Stimulated activated CD8-positive, alpha-beta memory T cell treated with anti-CD3 and anti-CD28 coated beads, Interleukin-4, amount 100 ng/mL, for 4 hours (primary cell): ENCODE results near the gene SHLD2.
"Not testable (repeated sequence)": the region's sequence is repeated elsewhere in the genome, so short reads cannot be mapped to it uniquely, and the experiment has no call there.

Source experiments
- DNase-seq, 2 donors: peaks; one replicate each; pipeline ENCODE4 v3.0.0-alpha.2; 2020; ENCODE audit warnings: low read depth in 2 of 2, low spot score in 1 of 2

Gene SHLD2, protein sequence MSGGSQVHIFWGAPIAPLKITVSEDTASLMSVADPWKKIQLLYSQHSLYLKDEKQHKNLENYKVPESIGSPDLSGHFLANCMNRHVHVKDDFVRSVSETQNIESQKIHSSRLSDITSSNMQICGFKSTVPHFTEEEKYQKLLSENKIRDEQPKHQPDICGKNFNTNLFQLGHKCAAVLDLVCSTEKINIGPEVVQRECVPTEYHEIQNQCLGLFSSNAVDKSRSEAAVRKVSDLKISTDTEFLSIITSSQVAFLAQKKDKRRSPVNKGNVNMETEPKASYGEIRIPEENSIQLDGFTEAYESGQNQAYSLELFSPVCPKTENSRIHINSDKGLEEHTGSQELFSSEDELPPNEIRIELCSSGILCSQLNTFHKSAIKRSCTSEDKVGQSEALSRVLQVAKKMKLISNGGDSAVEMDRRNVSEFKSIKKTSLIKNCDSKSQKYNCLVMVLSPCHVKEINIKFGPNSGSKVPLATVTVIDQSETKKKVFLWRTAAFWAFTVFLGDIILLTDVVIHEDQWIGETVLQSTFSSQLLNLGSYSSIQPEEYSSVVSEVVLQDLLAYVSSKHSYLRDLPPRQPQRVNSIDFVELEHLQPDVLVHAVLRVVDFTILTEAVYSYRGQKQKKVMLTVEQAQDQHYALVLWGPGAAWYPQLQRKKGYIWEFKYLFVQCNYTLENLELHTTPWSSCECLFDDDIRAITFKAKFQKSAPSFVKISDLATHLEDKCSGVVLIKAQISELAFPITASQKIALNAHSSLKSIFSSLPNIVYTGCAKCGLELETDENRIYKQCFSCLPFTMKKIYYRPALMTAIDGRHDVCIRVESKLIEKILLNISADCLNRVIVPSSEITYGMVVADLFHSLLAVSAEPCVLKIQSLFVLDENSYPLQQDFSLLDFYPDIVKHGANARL

DNA sequence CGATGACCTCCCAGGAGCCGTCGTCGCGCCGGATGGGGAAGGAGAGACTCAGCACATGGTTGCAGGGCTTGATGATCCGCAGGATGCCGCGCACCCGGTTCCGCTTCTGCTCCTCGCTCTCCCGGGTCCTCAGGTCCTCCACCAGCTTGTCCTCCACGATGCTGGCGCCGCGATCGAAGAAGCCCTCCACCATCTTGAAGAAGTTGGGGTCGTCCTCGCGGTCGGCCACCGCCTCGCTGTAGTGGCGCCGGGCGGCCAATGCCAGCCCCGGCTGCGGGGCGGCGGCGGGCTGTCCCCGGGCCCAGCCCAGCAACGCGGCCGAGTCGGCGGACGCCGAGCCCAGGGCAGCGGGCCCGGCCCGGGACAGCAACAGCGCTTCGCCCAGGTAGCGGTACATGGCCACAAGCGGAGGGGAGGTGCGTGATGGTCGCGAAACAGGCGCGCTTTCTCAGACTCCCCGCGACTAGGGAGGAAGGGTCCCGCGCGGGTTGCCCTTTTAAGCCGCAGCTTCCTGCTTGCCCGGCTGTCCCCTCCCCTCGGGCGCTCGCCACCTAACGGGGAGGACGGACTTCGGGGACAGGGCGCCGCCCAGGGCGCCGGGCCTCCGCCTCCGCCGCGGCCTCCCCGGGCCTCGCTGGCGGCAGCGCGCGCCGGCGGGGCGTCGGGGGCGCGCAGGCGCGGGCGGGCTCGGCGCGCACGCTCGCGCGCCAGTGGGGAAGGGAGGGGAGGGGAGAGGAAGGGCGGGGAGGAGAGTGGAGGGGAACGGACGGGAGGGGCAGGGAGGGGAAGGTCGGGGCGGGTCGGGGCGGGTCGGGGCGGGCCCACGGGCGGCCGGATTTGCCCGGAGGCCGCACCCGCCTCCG, at the start of gene SHLD2, which contains the start of gene GLUD1:
Gene SHLD2, plus strand, starts transcription at position 834 of the 863 bp plus-strand sequence. CDS start 56,149 bp downstream, outside the sequence.
Gene GLUD1, minus strand, starts transcription at position 471 of the 863 bp plus-strand sequence. Its CDS starts 74 bp downstream, at position 397.
- peak; percentile 59 to 79 for DNase-seq

DNA sequence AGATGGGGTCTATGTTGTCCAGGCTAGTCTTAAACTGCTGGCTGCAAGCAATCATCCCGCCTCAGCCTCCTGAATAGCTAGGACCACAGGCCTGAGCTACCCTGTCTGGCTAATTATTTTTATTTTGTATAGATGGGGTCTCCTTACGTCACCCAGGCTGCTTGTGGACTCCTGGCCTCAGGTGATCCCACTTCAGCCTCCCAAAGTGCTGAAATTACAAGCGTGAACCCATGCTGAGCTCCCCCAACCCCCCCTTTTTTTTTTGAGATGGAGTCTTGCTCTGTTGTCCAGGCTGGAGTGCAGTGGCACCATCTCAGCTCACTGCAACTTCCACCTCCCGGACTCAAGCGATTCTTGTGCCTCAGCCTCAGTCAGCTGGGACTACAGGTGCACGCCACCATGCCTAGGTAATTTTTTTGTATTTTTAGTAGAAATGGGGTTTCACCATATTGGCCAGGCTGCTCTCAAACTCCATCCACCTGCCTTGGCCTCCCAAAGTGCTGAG, 49.5 kb upstream of the SHLD2 start:
- no peak for DNase-seq

DNA sequence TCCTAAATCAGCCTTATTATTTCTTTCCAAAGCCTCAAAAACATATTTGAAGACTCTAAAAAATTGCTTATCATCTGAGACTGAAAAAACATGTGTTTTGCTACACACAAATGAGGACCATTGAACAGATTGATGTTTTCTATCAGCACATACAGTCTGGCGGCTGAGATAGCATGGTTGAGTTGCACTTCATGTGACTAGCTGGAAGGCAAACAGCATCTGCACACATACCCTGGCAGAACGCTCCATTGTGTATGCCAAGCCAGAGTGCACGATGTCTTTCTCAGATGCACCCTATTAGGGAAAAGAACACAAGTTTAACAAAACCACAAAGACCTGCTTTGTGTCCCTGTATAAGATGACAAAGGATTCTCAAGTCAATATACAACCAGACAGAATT, 41.9 kb upstream of the SHLD2 start:
- DNase-seq = no peak

GRCh38 chr10:87053577-87054181, 41.3 kb upstream of the SHLD2 start:
- no peak for DNase-seq

GRCh38 chr10:87054373-87055295, 40.4 kb upstream of the SHLD2 start:
- DNase-seq = no peak

DNA sequence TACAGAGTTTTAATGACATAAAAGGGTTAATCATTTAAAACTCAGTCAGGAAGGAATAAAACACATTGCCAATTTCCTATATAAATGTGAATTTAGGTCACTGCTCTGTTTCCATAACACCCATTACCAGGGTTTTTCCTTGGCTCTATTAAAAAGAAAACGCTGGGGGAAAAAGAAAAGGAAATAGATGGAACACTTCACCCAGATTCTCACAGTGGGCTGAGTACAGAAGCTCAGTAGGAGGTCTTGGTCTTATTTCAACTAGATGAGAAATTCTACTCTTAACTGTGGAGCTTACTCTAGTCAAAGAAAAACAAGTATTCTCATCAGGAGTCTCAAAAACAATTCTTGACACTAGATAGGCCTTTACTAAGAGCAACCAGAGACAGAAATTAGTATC, 36.8 kb upstream of the SHLD2 start:
- no peak for DNase-seq

DNA sequence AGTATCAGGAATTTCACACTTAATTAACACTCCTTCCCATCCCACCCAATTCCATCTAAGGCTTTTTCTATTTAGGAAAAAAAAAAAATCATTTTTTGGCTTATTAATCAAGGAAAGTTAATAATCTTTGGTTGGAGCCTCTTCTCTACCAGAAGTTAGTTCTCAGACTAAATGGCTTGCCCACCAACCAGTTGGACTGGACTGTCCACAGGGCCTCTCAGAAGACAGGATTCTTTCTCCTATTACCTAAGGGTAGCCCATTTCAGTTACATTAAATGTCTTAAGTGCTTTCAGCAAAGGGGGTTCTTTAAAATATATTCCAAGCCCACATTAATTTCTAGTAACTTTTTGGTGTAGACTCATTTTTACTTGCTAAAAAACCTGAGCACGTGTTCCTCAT, 35.6 kb upstream of the SHLD2 start:
- no peak for DNase-seq

- no peak for DNase-seq
Measured at GRCh38 chr10:87060280-87060928, 34.6 kb upstream of the SHLD2 start.

- DNase-seq = no peak
Measured at GRCh38 chr10:87064651-87065050, 30.4 kb upstream of the SHLD2 start.

DNA sequence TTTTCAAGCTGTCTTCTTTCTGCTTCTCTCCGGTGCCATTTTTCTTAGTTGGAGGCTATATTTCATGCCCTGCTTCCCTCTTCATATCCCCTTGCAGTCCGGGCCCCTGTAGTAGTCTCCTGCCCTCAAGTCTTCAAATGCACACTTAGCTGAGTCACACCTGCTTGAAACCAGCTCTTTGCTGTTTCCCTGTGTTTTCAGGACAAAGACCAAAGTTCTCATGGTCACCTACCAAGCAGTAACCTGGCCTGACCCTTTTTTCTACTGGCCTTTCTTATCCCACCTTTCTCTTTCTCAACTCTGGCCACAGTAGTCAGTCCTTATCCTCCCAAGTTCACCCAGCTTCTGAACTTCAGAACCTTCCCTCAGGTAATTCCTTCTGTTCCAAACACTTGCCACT, 28.8 kb upstream of the SHLD2 start:
- DNase-seq = no peak

- no peak for DNase-seq
Measured at GRCh38 chr10:87066865-87067264, 28.1 kb upstream of the SHLD2 start.

GRCh38 chr10:87068281-87068680, 26.7 kb upstream of the SHLD2 start:
- no peak for DNase-seq

DNA sequence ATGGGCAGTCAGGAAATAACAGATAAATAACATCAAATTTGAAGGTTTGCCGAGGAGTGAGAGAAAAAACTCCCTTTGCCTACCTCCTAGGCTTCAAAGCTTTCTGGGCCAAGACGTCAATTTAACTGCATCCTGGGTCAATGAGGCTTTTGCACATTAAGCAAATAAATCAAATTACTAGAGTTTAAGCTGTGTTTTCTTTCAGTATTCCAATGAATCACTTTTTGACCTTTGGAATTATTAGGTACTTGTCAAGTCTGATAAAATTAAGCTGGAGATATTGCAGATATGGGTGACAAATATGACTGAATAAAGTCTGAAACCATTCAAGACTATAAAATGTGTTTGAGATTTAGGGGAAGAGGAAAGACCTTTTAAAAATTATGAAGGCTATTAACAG, 22.6 kb upstream of the SHLD2 start:
- no peak for DNase-seq

DNA sequence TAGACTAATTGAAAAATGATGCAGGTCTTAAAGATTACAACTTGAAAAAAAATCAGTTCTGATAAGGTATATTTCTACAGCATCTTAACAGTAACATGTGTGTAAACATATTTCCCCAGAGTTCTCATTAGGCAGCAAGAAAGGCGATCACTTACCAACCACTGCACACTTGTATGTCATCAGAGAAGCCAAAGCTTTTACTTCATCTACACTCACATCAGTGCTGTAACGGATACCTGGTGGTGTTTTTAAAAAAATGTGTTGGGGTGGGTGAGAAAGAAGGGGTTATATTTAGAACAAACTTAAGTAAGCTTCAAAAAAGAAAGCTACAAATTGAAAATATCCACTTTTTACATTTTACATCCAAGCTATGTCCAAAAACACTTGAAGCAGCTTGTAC, 18.6 kb upstream of the SHLD2 start:
- not testable (repeated sequence) for DNase-seq

- DNase-seq = no peak
Measured at GRCh38 chr10:87079106-87079836, 15.7 kb upstream of the SHLD2 start.

DNA sequence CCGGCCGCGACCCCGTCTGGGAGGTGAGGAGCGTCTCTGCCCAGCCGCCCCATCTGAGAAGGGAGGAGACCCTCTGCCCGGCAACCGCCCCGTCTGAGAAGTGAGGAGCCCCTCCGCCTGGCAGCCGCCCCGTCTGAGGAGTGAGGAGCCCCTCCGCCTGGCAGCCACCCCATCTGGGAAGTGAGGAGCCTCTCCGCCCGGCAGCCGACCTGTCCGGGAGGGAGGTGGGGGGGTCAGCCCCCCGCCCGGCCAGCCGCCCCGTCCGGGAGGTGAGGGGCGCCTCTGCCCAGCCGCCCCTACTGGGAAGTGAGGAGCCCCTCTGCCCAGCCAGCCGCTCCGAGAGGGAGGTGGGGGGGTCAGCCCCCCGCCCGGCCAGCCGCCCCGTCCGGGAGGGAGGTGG, 14.4 kb upstream of the SHLD2 start:
- DNase-seq = not testable (repeated sequence)

DNA sequence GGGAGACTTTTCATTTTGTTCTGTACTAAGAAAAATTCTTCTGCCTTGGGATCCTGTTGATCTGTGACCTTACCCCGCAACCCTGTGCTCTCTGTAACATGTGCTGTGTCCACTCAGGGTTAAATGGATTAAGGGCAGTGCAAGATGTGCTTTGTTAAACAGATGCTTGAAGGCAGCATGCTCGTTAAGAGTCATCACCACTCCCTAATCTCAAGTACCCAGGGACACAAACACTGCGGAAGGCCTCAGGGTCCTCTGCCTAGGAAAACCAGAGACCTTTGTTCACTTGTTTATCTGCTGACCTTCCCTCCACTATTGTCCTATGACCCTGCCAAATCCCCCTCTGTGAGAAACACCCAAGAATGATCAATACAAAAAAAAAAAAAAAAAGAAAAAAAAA, 13.4 kb upstream of the SHLD2 start:
- not testable (repeated sequence) for DNase-seq

- not testable (repeated sequence) for DNase-seq
Measured at GRCh38 chr10:87082219-87082618, 12.8 kb upstream of the SHLD2 start.
